ENCODE data around the gene GID4. TPM values are rescaled to one million over a fixed set of nuclear protein-coding genes. Genes with fewer than 3 reads are reported as not detected.

The GID4 gene
- total and polyA plus RNA-seq, 4 donors: 1.7 to 4.9 (median 3.7) TPM

GRCh38 chr17:18005496-18005895 is 33.7 kb upstream of the GID4 start:
- no peak for DNase-seq (ENCODE audit: low spot score)
- Histone ChIP-seq H3K4me3 (ENCODE audit: low read depth in 1 of 3, low read length in 3 of 3) (no peak overlapping the region), H3K9me3 (ENCODE audit: control insufficient read depth in 4 of 4, low read length in 3 of 4) (no peaks in the 10 kb centered on the region), H3K9ac (ENCODE audit: low read depth in 1 of 2, low read length in 2 of 2) (no peak overlapping the region), H3K27ac (ENCODE audit: low read depth in 1 of 2, low read length in 2 of 2) (no peak overlapping the region), H3K36me3 (ENCODE audit: control insufficient read depth in 4 of 4, insufficient read depth in 3 of 4, low read depth in 1 of 4, low read length in 3 of 4) (peaks cover 0 to 12% (median 4%) of the 10 kb centered on the region in 4 donors), H3K4me1 (ENCODE audit: control insufficient read depth in 4 of 4, insufficient read depth in 4 of 4, low read length in 3 of 4) (no peaks in the 10 kb centered on the region), H3K27me3 (ENCODE audit: control insufficient read depth in 4 of 4, insufficient read depth in 4 of 4, low read length in 3 of 4) (no peaks in the 10 kb centered on the region)
- TF ChIP-seq HNF4G (IDR thresholded peaks at IDR 0.05) (no peak), FOXA2 (IDR thresholded peaks at IDR 0.05) (no peak), GABPA (IDR thresholded peaks at IDR 0.05 in 1 of 2, conservative IDR thresholded peaks at IDR 0.05 in 1 of 2) (no peak), RAD21 (IDR thresholded peaks at IDR 0.05) (no peak), TAF1 (conservative IDR thresholded peaks at IDR 0.05) (no peak), CTCF (IDR thresholded peaks at IDR 0.05; ENCODE audit: low read depth, low read length, missing input control) (no peak), YY1 (IDR thresholded peaks at IDR 0.05) (no peak), EGR1 (IDR thresholded peaks at IDR 0.05; ENCODE audit: low read depth in 2 of 2) (no peak), FOXA1 (IDR thresholded peaks at IDR 0.05) (no peak), SP1 (IDR thresholded peaks at IDR 0.05) (no peak), RXRA (IDR thresholded peaks at IDR 0.05) (no peak), ZBTB33 (IDR thresholded peaks at IDR 0.05) (no peak), JUND (IDR thresholded peaks at IDR 0.05) (no peak), NR2F2 (IDR thresholded peaks at IDR 0.05) (no peak), ATF3 (IDR thresholded peaks at IDR 0.05) (no peak), HNF4A (conservative IDR thresholded peaks at IDR 0.05) (no peak), MAX (IDR thresholded peaks at IDR 0.05) (no peak), REST (IDR thresholded peaks at IDR 0.05) (no peak)
- 85% methylated on average over 3 of the region's 3 CpGs for WGBS
